SIG-M5 treated with dmso at 0.1 percent for 504 hours (cell line): ENCODE data around the gene MARCO.

Source experiments
- DNase-seq: peaks from one replicate; lab custom pipeline; 2025; ENCODE audit not compliant: unreplicated experiment; lab: John Stamatoyannopoulos, UW

Gene MARCO

GRCh38 chr2:118925981-118926380 lies 16.0 kb upstream of the MARCO start:
- DNase-seq: no peak

- no peak for DNase-seq
These were observed 12.9 kb upstream of the MARCO start for GRCh38 chr2:118929059-118929458.

- no peak for DNase-seq
These were observed 9.0 kb upstream of the MARCO start for GRCh38 chr2:118932949-118933348.

- DNase-seq: peak; percentile 23
These were observed 5.7 kb upstream of the MARCO start for GRCh38 chr2:118936306-118936705.

GRCh38 chr2:118936936-118937335 lies 5.1 kb upstream of the MARCO start:
- DNase-seq: no peak

GRCh38 chr2:118937817-118938216 lies 4.2 kb upstream of the MARCO start:
- DNase-seq: no peak

- peak; percentile 60 for DNase-seq
These were observed 2.0 kb upstream of the MARCO start for GRCh38 chr2:118939994-118940393.

GRCh38 chr2:118940486-118941120 lies 1.4 kb upstream of the MARCO start:
- DNase-seq: peak; percentile 96

- DNase-seq: no peak
These were observed 1.3 kb downstream of the MARCO start for GRCh38 chr2:118943286-118943685.

GRCh38 chr2:118945881-118946280 lies 3.9 kb downstream of the MARCO start:
- peak; percentile 90 for DNase-seq

GRCh38 chr2:118948266-118948665 lies 6.3 kb downstream of the MARCO start:
- DNase-seq: peak; percentile 22

GRCh38 chr2:118954297-118955060 lies 12.5 kb downstream of the MARCO start:
- peak; percentile 81 for DNase-seq

- DNase-seq: no peak
These were observed 23.7 kb downstream of the MARCO start for GRCh38 chr2:118965737-118966136.

- DNase-seq: no peak
These were observed 25.3 kb downstream of the MARCO start for GRCh38 chr2:118967124-118967880.

- DNase-seq: peak; percentile 85
These were observed 26.0 kb downstream of the MARCO start for GRCh38 chr2:118968042-118968441.

GRCh38 chr2:118968961-118969733 lies 27.2 kb downstream of the MARCO start:
- DNase-seq: no peak

- DNase-seq: no peak
These were observed 27.9 kb downstream of the MARCO start for GRCh38 chr2:118969734-118970395.

- peak; percentile 94 for DNase-seq
These were observed 28.6 kb downstream of the MARCO start for GRCh38 chr2:118970396-118971135.

- no peak for DNase-seq
These were observed 29.5 kb downstream of the MARCO start for GRCh38 chr2:118971245-118972122.
